Fibroblast of lung (primary cell): ENCODE data around the gene CSNK1E. TPM values are rescaled to one million over a fixed set of nuclear protein-coding genes. Genes with fewer than 3 reads are reported as not detected.

Experiments
- DNase-seq, 2 donors: peaks; one replicate each; pipeline versions ENCODE4 v3.0.0 to v3.0.0-alpha.2; 2010; ENCODE audit warnings: low read depth in 2 of 2
- H2AFZ ChIP-seq: 2 replicates; pipeline ENCODE4 v1.5.1; 2012; ENCODE audit warnings: low read length, control low read depth, inconsistent platforms
- H3K27ac ChIP-seq: 2 replicates; pipeline ENCODE4 v1.5.1; 2011; ENCODE audit warnings: low read length, control low read depth; ENCODE audit not compliant: insufficient read depth
- H3K27me3 ChIP-seq: 2 replicates; pipeline ENCODE4 v1.5.1; 2011; ENCODE audit warnings: mild to moderate bottlenecking, low read length; ENCODE audit not compliant: control insufficient read depth, insufficient read depth
- H3K36me3 ChIP-seq: 2 replicates; pipeline ENCODE4 v1.5.1; 2011; ENCODE audit warnings: low read length; ENCODE audit not compliant: control insufficient read depth, insufficient read depth
- H3K4me1 ChIP-seq: 2 replicates; pipeline ENCODE4 v1.5.1; 2011; ENCODE audit warnings: low read length; ENCODE audit not compliant: control insufficient read depth, insufficient read depth; ENCODE audit errors: extremely low read depth
- H3K4me2 ChIP-seq: 2 replicates; pipeline ENCODE4 v1.5.1; 2011; ENCODE audit warnings: low read length, control low read depth; ENCODE audit not compliant: insufficient read depth; ENCODE audit errors: extremely low read depth
- H3K4me3 ChIP-seq, 4 experiments: fragments of 200-600 bp in 1 of 4; sonication (generic) in 1 of 4; replicated peaks in 1 of 4; 2 replicates each; pipeline ENCODE4 v1.5.1; 2011 to 2016; ENCODE audit warnings: low read length in 4 of 4, low read depth in 3 of 4, mild to moderate bottlenecking in 3 of 4, control low read depth in 2 of 4, inconsistent platforms in 1 of 4, mixed read lengths in 1 of 4; ENCODE audit not compliant: insufficient read depth in 1 of 4; ENCODE audit errors: control extremely low read depth in 1 of 4
- H3K79me2 ChIP-seq: 2 replicates; pipeline ENCODE4 v1.5.1; 2012; ENCODE audit warnings: mild to moderate bottlenecking, low read length, inconsistent platforms; ENCODE audit not compliant: control insufficient read depth, insufficient read depth
- H3K9ac ChIP-seq: 2 replicates; pipeline ENCODE4 v1.5.1; 2011; ENCODE audit warnings: mild to moderate bottlenecking, low read length, control low read depth; ENCODE audit not compliant: insufficient read depth
- H3K9me3 ChIP-seq: 2 replicates; pipeline ENCODE4 v1.5.1; 2012; ENCODE audit warnings: low read depth, low read length; ENCODE audit not compliant: control insufficient read depth, insufficient read depth
- H4K20me1 ChIP-seq: 2 replicates; pipeline ENCODE4 v1.5.1; 2011; ENCODE audit warnings: low read length; ENCODE audit not compliant: control insufficient read depth, insufficient read depth; ENCODE audit errors: extremely low read depth
- EZH2 ChIP-seq: IDR thresholded peaks from 2 replicates; pipeline ENCODE4 v1.5.1; 2012; ENCODE audit warnings: low read length, control low read depth, mild to moderate bottlenecking; ENCODE audit errors: missing control alignments
- polyA plus RNA-seq, 2 donors: library from polyadenylated mRNA; depleted of rRNA in 1 of 2; stranded (reverse) in 1 of 2; unstranded in 1 of 2; fragments of >200 nt; gene quantifications; 2 replicates each; pipeline ENCODE4 v1.2.1, GENCODE V29; 2011 to 2012; ENCODE audit warnings: missing spikeins in 1 of 2
- total RNA-seq: library from RNA; depleted of rRNA; stranded (reverse); fragments of >200 nt; gene quantifications from 2 replicates; pipeline ENCODE4 v1.2.1, GENCODE V29; 2014
- TF ChIP-seq, protein P1 (sequence below), 2 donors: IDR thresholded peaks in 1 of 2; conservative IDR thresholded peaks in 1 of 2; 1 replicate in 1 of 2; 2 replicates in 1 of 2; pipeline ENCODE4 v1.5.1; 2011 to 2012; ENCODE audit warnings: low read length in 2 of 2, control low read depth in 1 of 2, inconsistent platforms in 1 of 2, low read depth in 1 of 2, mild to moderate bottlenecking in 1 of 2

Gene CSNK1E
- total and polyA plus RNA-seq, 2 donors (not counting 1 experiment from before 2014, with no cell fraction given) = 99.3 to 121 TPM

DNA sequence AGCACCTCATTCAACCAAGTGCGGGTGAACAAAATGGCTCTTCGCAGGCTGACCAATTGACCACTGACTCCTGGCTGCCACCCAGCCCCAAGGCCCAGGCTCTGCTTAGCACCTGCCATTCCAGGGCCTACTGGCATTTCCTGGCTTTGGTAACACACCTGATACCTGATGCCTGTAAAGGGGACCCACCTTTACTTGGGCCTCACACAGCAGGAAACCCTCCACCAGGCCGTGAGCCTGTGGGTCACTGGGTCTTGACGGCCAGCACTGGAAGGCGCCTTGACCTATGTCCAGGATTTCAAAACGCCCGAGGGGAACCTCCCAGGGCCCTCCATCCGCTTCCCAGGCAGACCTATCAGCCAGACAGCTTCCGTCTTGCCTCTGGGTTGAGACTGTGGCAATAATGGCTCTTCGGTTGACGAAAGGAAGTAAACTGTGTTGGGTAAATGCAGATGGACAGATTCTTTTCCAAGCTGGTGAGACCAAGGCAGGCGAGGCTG, 27.6 kb downstream of the CSNK1E start:
- Histone ChIP-seq H3K4me2 (no peak overlapping the region), H3K9me3 (no peaks in the 10 kb centered on the region), H3K9ac (no peak overlapping the region), H3K27ac (no peak overlapping the region), H3K36me3 (peaks cover 28% of the 10 kb centered on the region), H3K79me2 (no peaks in the 10 kb centered on the region), H3K27me3 (no peaks in the 10 kb centered on the region), H2AFZ (no peak overlapping the region), H4K20me1 (no peaks in the 10 kb centered on the region), H3K4me1 (peaks cover 18% of the 10 kb centered on the region), H3K4me3 (no peak overlapping the region)
- TF ChIP-seq, protein P1, sequence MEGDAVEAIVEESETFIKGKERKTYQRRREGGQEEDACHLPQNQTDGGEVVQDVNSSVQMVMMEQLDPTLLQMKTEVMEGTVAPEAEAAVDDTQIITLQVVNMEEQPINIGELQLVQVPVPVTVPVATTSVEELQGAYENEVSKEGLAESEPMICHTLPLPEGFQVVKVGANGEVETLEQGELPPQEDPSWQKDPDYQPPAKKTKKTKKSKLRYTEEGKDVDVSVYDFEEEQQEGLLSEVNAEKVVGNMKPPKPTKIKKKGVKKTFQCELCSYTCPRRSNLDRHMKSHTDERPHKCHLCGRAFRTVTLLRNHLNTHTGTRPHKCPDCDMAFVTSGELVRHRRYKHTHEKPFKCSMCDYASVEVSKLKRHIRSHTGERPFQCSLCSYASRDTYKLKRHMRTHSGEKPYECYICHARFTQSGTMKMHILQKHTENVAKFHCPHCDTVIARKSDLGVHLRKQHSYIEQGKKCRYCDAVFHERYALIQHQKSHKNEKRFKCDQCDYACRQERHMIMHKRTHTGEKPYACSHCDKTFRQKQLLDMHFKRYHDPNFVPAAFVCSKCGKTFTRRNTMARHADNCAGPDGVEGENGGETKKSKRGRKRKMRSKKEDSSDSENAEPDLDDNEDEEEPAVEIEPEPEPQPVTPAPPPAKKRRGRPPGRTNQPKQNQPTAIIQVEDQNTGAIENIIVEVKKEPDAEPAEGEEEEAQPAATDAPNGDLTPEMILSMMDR (conservative IDR thresholded peaks at IDR 0.05 in 1 of 2, IDR thresholded peaks at IDR 0.05 in 1 of 2; ENCODE audit: low read depth in 1 of 2, low read length in 2 of 2) = no peak
- no peak for TF ChIP-seq EZH2
- no peak for DNase-seq

DNA sequence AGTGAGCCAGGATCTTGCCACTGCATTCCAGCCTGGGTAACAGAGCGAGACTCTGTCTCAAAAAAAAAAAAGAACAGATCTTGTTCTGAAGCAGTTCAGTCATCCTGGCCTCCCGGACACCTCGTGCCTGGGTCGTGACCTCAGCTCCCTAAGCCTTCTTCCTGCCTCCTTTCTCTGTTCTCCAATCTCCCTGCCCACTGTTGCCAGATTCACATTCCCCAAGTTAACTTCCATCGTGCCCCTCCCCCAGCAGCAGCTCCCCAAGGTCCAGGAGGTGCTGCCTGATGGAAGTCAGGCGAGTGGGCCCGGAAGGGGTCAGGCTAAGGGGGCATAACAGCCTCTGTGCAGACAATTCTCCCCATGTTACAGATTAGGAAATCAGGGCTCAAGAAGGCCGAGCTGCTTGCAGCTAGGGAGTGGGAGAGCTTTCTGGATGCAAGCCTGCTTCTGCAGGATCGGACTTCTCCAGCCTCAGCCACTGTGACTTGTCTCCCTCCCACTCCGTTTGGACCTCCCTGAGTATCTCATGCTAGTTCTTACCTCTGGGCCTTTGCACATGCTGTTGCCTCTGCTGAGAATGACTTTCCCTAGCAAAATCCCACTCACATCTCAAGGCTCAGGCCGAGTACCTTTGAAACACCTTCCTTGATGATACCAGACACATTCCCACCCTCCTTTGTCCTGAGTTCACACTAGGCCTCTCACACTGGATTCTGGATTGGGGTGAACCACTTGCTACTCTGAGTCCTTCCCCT, 30.1 kb downstream of the CSNK1E start:
- Histone ChIP-seq H3K9me3 (no peaks in the 10 kb centered on the region), H3K4me2 (no peak overlapping the region), H3K36me3 (peaks cover 13% of the 10 kb centered on the region), H3K27ac (no peak overlapping the region), H3K9ac (no peak overlapping the region), H3K4me3 (no peak overlapping the region), H3K27me3 (no peaks in the 10 kb centered on the region), H3K79me2 (no peaks in the 10 kb centered on the region), H4K20me1 (no peaks in the 10 kb centered on the region), H2AFZ (no peak overlapping the region), H3K4me1 (peaks cover 22% of the 10 kb centered on the region)
- TF ChIP-seq, protein P1 (conservative IDR thresholded peaks at IDR 0.05 in 1 of 2, IDR thresholded peaks at IDR 0.05 in 1 of 2; ENCODE audit: low read depth in 1 of 2, low read length in 2 of 2) = no peak
- no peak for TF ChIP-seq EZH2
- DNase-seq = no peak

DNA sequence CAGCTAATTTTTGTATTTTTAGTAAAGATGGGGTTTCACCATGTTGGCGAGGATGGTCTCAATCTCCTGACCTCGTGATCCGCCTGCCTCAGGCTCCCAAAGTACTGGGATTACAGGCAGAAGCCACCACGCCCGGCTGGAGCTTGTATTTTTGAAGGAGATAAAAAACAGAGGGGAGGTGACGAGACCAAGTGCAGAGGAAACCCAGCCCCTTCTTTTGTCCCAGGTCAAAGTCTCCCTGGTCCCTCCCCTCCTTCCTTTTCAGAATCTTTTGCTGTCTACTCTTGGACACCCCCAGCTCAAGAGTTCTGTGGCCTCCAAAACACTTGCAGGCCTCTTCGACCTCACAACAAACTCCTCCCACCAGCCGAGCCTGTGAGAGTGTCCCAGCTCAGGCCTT, 32.2 kb downstream of the CSNK1E start:
- H3K4me3 ChIP-seq = no peak overlapping the region
- no peak for DNase-seq
- TF ChIP-seq EZH2 = no peak
- TF ChIP-seq, protein P1 (conservative IDR thresholded peaks at IDR 0.05 in 1 of 2, IDR thresholded peaks at IDR 0.05 in 1 of 2; ENCODE audit: low read depth in 1 of 2, low read length in 2 of 2) = no peak
- no peaks in the 10 kb centered on the region for H3K9me3 ChIP-seq
- H3K27ac ChIP-seq = peak overlapping the region; percentile 58
- no peak overlapping the region for H3K4me2 ChIP-seq
- H3K27me3 ChIP-seq = no peaks in the 10 kb centered on the region
- H4K20me1 ChIP-seq = no peaks in the 10 kb centered on the region
- no peak overlapping the region for H3K9ac ChIP-seq
- no peaks in the 10 kb centered on the region for H3K79me2 ChIP-seq
- no peak overlapping the region for H2AFZ ChIP-seq
- H3K4me1 ChIP-seq = peaks cover 22% of the 10 kb centered on the region
- H3K36me3 ChIP-seq = peaks cover 6% of the 10 kb centered on the region
